HepG2 (cell line): ENCODE measurements around the gene RFX7. TPM values are rescaled to one million over a fixed set of nuclear protein-coding genes. Genes with fewer than 3 reads are reported as not detected.

Source experiments
- ATAC-seq: fragments of 200-7000 bp; cut with Tn5 transposase; 3 replicates; pipeline ENCODE4 v1.9.1; 2020; ENCODE audit warnings: mild to moderate bottlenecking, moderate library complexity
- BruUV-seq: library from RNA; stranded (reverse); fragments of 400-500 nt; replicated peaks from 2 replicates; lab custom pipeline; 2021; lab: Mats Ljungman, UMichigan
- CTCF ChIA-PET: fragments of 300-600 bp; formaldehyde crosslinking; extraction: SDS; loops from one replicate; lab custom pipeline; 2021; ENCODE audit warnings: low total read pairs, inconsistent platforms, low intra/inter-chr PET ratio; lab: Yijun Ruan, JAX
- POLR2A ChIA-PET: fragments of 350-600 bp; sonication (Branson Sonifier 250); formaldehyde crosslinking; loops from one replicate; lab custom pipeline; 2020; ENCODE audit warnings: antibody characterized with exemption, inconsistent platforms; lab: Yijun Ruan, JAX
- DNase-seq: peaks from one replicate; pipeline ENCODE4 v3.0.0-alpha.2; 2015; ENCODE audit warnings: low spot score
- FAIRE-seq: peaks from 3 replicates; lab custom pipeline; 2011; peaks lifted over from hg19 to GRCh38; lab: Jason Lieb, UNC
- H2AFZ ChIP-seq: one replicate; pipeline ENCODE4 v1.6.1; 2011; ENCODE audit warnings: low read length, inconsistent platforms
- H3K27ac ChIP-seq: fragments of 300-600 bp; 3 replicates; pipeline ENCODE4 v1.8.0; 2011; ENCODE audit warnings: mixed run types, mild to moderate bottlenecking, mixed read lengths, low read length, inconsistent platforms; ENCODE audit not compliant: insufficient read depth; ENCODE audit errors: extremely low read length
- H3K27me3 ChIP-seq, 2 experiments: fragments of 200-600 bp in 1 of 2; 2 replicates in 1 of 2; 3 replicates in 1 of 2; pipeline versions ENCODE4 v1.6.0 to v1.8.0; 2011; ENCODE audit warnings: low read length in 2 of 2, mild to moderate bottlenecking in 2 of 2, moderate library complexity in 2 of 2, inconsistent platforms in 1 of 2; ENCODE audit not compliant: insufficient read depth in 2 of 2, control insufficient read depth in 1 of 2
- H3K36me3 ChIP-seq, 2 experiments: fragments of 200-600 bp in 1 of 2; replicated peaks in 1 of 2; 2 replicates in 1 of 2; 3 replicates in 1 of 2; pipeline versions ENCODE4 v1.5.1 to v1.8.0; 2011; ENCODE audit warnings: low read length in 2 of 2, inconsistent platforms in 1 of 2; ENCODE audit not compliant: insufficient read depth in 2 of 2, control insufficient read depth in 1 of 2
- H3K4me1 ChIP-seq: 2 replicates; pipeline ENCODE4 v1.5.1; 2012; ENCODE audit warnings: low read length, inconsistent platforms; ENCODE audit not compliant: insufficient read depth
- H3K4me2 ChIP-seq: 2 replicates; pipeline ENCODE4 v1.6.0; 2011; ENCODE audit warnings: low read depth, low read length, inconsistent platforms
- H3K4me3 ChIP-seq, 3 experiments: fragments of 200-600 bp in 1 of 3; sonication (generic), shearing (Covaris generic) in 1 of 3; replicated peaks in 1 of 3; 2 replicates each; pipeline ENCODE4 v1.5.1; 2011 to 2016; ENCODE audit warnings: low read length in 3 of 3, inconsistent platforms in 2 of 3, low read depth in 2 of 3, mild to moderate bottlenecking in 2 of 3, control low read depth in 1 of 3, mixed read lengths in 1 of 3; ENCODE audit not compliant: insufficient read depth in 1 of 3
- H3K79me2 ChIP-seq: one replicate; pipeline ENCODE4 v1.6.1; 2011; ENCODE audit warnings: low read length, inconsistent platforms; ENCODE audit not compliant: insufficient read depth
- H3K9ac ChIP-seq: 2 replicates; pipeline ENCODE4 v1.6.0; 2011; ENCODE audit warnings: mild to moderate bottlenecking, low read depth, low read length, inconsistent platforms; ENCODE audit not compliant: insufficient read depth
- H3K9me3 ChIP-seq: 2 replicates; pipeline ENCODE4 v1.5.1; 2012; ENCODE audit warnings: mild to moderate bottlenecking, low read length
- H4K20me1 ChIP-seq: 2 replicates; pipeline ENCODE4 v1.6.0; 2011; ENCODE audit warnings: inconsistent platforms, mild to moderate bottlenecking, low read length, moderate library complexity; ENCODE audit not compliant: insufficient read depth
- AKAP8 ChIP-seq: sonication (generic); formaldehyde crosslinking; IDR thresholded peaks from 2 replicates; pipeline ENCODE4 v1.5.1; 2020; ENCODE audit warnings: mild to moderate bottlenecking, missing genetic modification reagents
- BCL6 ChIP-seq: IDR thresholded peaks from 2 replicates; pipeline ENCODE4 v1.6.1; 2016; ENCODE audit warnings: missing genetic modification reagents, missing compliant biosample characterization
- FOXA3 ChIP-seq: IDR thresholded peaks from 2 replicates; pipeline ENCODE4 v1.6.1; 2016; ENCODE audit warnings: missing genetic modification reagents, missing compliant biosample characterization
- NAIF1 ChIP-seq: sonication (generic); formaldehyde crosslinking; IDR thresholded peaks from 2 replicates; pipeline ENCODE4 v1.5.0; 2020; ENCODE audit warnings: mild to moderate bottlenecking, missing genetic modification reagents, borderline replicate concordance
- THAP11 ChIP-seq: IDR thresholded peaks from 2 replicates; pipeline ENCODE4 v1.6.1; 2016; ENCODE audit warnings: missing biosample characterization, missing genetic modification reagents
- ZBTB7A ChIP-seq: sonication (generic); formaldehyde crosslinking; IDR thresholded peaks from 2 replicates; pipeline ENCODE4 v1.8.0; 2022; ENCODE audit warnings: mild to moderate bottlenecking, missing genetic modification reagents
- ZNF589 ChIP-seq: sonication (generic); formaldehyde crosslinking; conservative IDR thresholded peaks from 2 replicates; pipeline ENCODE4 v1.8.0; 2022; ENCODE audit warnings: mild to moderate bottlenecking, moderate library complexity, missing genetic modification reagents
- WGBS: methylation state at CpG from one replicate; pipeline ENCODE4 v1.1.6; 2017; ENCODE audit warnings: low lambda C conversion rate; 5-methylcytosine and 5-hydroxymethylcytosine counted together
- in situ Hi-C: cut with HindIII; loops from 2 replicates; pipeline ENCODE4 v1.10.0; 2017; ENCODE audit warnings: low pct_unique_long_range_greater_than_20kb; ENCODE audit not compliant: extremely low pct_ligation_motif_present
- intact Hi-C: fragments of 100-400 bp; cut with micrococcal nuclease; formaldehyde crosslinking; loops from one replicate; pipeline ENCODE4 v1.10.0; 2022; ENCODE audit not compliant: unreplicated experiment
- polyA plus RNA-seq, 8 experiments: library from polyadenylated mRNA; depleted of rRNA in 3 of 8; stranded (reverse) in 7 of 8; unstranded in 1 of 8; fragments of >200 nt; fragmentation: Illumina TruSeq in 4 of 8; extraction: Trizol in 4 of 8; gene quantifications; 2 replicates each; pipeline versions ENCODE4 v1.2.1 to v1.2.3, GENCODE V29; 2011 to 2016; ENCODE audit warnings: low read depth in 4 of 8, missing spikeins in 1 of 8, mixed read lengths in 1 of 8; ENCODE audit not compliant: insufficient read depth in 1 of 8
- total RNA-seq, 5 experiments: library from RNA; depleted of rRNA; stranded (reverse); fragments of >200 nt; fragmentation: Illumina TruSeq; extraction: Trizol; gene quantifications; 2 replicates each; pipeline ENCODE4 v1.2.3, GENCODE V29; 2016; ENCODE audit warnings: low read depth in 1 of 5
- TF ChIP-seq, protein P1 (sequence below), 2 experiments: fragments of 450-650 bp in 1 of 2; sonication (generic) in 1 of 2; formaldehyde crosslinking in 1 of 2; IDR thresholded peaks; 2 replicates each; pipeline versions ENCODE4 v1.6.1 to v1.8.0; 2016 to 2022; ENCODE audit warnings: antibody characterized with exemption in 1 of 2, mild to moderate bottlenecking in 1 of 2, missing genetic modification reagents in 1 of 2
- TF ChIP-seq, protein P2 (sequence below): sonication (generic); formaldehyde crosslinking; IDR thresholded peaks from 2 replicates; pipeline ENCODE4 v1.5.0; 2020; ENCODE audit warnings: missing genetic modification reagents
- TF ChIP-seq, protein P3 (sequence below): sonication (generic); formaldehyde crosslinking; IDR thresholded peaks from 2 replicates; pipeline ENCODE4 v1.9.0; 2021; ENCODE audit warnings: missing genetic modification reagents, borderline replicate concordance

Gene RFX7
- total and polyA plus RNA-seq, 2 of the 13 experiments (the other 11 are each of a cell fraction or from before 2014, with no cell fraction given) = 8.5 to 10.4 TPM

DNA sequence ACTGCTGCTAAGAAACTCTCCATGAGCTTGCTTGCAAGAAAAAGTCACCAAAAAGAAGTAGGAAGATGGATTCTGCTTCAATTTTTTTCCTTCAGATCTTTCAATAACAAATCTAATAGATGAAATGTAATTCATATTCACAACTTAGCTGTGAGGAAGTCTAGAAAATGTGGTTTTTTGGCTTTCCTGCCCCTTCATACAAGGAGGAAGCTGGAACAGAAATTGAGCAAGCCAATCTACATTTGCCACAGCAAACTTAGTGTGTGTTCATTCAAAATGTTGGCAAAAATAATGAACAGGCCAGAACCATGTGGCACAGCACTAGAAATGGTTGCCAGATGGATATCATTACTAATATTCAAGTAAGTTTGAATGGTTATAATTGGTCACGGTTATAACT lies 157.1 kb downstream of the RFX7 start:
- no peaks in the 10 kb centered on the region for H3K79me2 ChIP-seq
- DNase-seq (no peak), FAIRE-seq (no peak), ATAC-seq (no peak)
- no TSS peak for BruUV-seq
- no peak overlapping the region for H3K9ac ChIP-seq
- CTCF ChIA-PET = no interaction called here
- H3K9me3 ChIP-seq = no peaks in the 10 kb centered on the region
- no peaks in the 10 kb centered on the region for H3K36me3 ChIP-seq
- 89% methylated on average over 1 of the region's 1 CpG for WGBS
- POLR2A ChIA-PET = no interaction called here
- H3K27ac ChIP-seq = no peak overlapping the region
- H3K4me2 ChIP-seq = no peak overlapping the region
- no peaks in the 10 kb centered on the region for H3K27me3 ChIP-seq
- no peak overlapping the region for H2AFZ ChIP-seq
- intact Hi-C loops = no loop called here
- no peak overlapping the region for H3K4me3 ChIP-seq
- in situ Hi-C loops = no loop called here
- no peaks in the 10 kb centered on the region for H3K4me1 ChIP-seq
- no peaks in the 10 kb centered on the region for H4K20me1 ChIP-seq
- TF ChIP-seq, protein P1, sequence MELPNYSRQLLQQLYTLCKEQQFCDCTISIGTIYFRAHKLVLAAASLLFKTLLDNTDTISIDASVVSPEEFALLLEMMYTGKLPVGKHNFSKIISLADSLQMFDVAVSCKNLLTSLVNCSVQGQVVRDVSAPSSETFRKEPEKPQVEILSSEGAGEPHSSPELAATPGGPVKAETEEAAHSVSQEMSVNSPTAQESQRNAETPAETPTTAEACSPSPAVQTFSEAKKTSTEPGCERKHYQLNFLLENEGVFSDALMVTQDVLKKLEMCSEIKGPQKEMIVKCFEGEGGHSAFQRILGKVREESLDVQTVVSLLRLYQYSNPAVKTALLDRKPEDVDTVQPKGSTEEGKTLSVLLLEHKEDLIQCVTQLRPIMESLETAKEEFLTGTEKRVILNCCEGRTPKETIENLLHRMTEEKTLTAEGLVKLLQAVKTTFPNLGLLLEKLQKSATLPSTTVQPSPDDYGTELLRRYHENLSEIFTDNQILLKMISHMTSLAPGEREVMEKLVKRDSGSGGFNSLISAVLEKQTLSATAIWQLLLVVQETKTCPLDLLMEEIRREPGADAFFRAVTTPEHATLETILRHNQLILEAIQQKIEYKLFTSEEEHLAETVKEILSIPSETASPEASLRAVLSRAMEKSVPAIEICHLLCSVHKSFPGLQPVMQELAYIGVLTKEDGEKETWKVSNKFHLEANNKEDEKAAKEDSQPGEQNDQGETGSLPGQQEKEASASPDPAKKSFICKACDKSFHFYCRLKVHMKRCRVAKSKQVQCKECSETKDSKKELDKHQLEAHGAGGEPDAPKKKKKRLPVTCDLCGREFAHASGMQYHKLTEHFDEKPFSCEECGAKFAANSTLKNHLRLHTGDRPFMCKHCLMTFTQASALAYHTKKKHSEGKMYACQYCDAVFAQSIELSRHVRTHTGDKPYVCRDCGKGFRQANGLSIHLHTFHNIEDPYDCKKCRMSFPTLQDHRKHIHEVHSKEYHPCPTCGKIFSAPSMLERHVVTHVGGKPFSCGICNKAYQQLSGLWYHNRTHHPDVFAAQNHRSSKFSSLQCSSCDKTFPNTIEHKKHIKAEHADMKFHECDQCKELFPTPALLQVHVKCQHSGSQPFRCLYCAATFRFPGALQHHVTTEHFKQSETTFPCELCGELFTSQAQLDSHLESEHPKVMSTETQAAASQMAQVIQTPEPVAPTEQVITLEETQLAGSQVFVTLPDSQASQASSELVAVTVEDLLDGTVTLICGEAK (IDR thresholded peaks at IDR 0.05) = no peak
- TF ChIP-seq, protein P1 (CRISPR knock-in tag; IDR thresholded peaks at IDR 0.05) = no peak
- TF ChIP-seq, protein P2, sequence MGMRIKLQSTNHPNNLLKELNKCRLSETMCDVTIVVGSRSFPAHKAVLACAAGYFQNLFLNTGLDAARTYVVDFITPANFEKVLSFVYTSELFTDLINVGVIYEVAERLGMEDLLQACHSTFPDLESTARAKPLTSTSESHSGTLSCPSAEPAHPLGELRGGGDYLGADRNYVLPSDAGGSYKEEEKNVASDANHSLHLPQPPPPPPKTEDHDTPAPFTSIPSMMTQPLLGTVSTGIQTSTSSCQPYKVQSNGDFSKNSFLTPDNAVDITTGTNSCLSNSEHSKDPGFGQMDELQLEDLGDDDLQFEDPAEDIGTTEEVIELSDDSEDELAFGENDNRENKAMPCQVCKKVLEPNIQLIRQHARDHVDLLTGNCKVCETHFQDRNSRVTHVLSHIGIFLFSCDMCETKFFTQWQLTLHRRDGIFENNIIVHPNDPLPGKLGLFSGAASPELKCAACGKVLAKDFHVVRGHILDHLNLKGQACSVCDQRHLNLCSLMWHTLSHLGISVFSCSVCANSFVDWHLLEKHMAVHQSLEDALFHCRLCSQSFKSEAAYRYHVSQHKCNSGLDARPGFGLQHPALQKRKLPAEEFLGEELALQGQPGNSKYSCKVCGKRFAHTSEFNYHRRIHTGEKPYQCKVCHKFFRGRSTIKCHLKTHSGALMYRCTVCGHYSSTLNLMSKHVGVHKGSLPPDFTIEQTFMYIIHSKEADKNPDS (CRISPR knock-in tag) = no peak
- TF ChIP-seq FOXA3 (CRISPR knock-in tag) (no peak), ZNF589 (CRISPR knock-in tag) (no peak), AKAP8 (CRISPR knock-in tag) (no peak), ZBTB7A (CRISPR knock-in tag) (no peak), NAIF1 (CRISPR knock-in tag) (no peak), THAP11 (CRISPR knock-in tag) (no peak), BCL6 (CRISPR knock-in tag) (no peak)
- TF ChIP-seq, protein P3, sequence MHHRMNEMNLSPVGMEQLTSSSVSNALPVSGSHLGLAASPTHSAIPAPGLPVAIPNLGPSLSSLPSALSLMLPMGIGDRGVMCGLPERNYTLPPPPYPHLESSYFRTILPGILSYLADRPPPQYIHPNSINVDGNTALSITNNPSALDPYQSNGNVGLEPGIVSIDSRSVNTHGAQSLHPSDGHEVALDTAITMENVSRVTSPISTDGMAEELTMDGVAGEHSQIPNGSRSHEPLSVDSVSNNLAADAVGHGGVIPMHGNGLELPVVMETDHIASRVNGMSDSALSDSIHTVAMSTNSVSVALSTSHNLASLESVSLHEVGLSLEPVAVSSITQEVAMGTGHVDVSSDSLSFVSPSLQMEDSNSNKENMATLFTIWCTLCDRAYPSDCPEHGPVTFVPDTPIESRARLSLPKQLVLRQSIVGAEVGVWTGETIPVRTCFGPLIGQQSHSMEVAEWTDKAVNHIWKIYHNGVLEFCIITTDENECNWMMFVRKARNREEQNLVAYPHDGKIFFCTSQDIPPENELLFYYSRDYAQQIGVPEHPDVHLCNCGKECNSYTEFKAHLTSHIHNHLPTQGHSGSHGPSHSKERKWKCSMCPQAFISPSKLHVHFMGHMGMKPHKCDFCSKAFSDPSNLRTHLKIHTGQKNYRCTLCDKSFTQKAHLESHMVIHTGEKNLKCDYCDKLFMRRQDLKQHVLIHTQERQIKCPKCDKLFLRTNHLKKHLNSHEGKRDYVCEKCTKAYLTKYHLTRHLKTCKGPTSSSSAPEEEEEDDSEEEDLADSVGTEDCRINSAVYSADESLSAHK = no peak
